Fibroblast of skin of left quadriceps (primary cell): Measurements from ENCODE around the gene GNB1.

Experiments
- DNase-seq, 2 experiments: peaks; one replicate each; pipeline ENCODE4 v3.0.0-alpha.2; 2013; ENCODE audit warnings: low read depth in 2 of 2

The GNB1 gene

GRCh38 chr1:1922956-1923833, 32.3 kb upstream of the GNB1 start:
- DNase-seq, result no peak

DNA sequence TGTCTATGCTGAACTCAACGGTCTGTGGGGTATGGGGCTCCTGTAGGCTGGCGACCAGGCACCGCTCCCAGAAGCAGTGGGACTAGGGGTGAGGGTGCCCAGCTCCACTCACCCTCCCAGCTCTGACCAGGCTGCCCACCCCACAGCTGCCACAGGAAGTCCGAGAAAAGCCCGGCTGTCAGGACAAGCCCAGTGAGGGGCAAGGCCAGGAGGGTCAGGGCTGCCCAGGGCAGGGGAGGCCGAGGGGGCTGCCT, 31.7 kb upstream of the GNB1 start:
- no peak for DNase-seq

GRCh38 chr1:1921901-1922701, 31.2 kb upstream of the GNB1 start:
- no peak for DNase-seq

- DNase-seq, result no peak
Observed at GRCh38 chr1:1921459-1921862, 30.6 kb upstream of the GNB1 start.

DNA sequence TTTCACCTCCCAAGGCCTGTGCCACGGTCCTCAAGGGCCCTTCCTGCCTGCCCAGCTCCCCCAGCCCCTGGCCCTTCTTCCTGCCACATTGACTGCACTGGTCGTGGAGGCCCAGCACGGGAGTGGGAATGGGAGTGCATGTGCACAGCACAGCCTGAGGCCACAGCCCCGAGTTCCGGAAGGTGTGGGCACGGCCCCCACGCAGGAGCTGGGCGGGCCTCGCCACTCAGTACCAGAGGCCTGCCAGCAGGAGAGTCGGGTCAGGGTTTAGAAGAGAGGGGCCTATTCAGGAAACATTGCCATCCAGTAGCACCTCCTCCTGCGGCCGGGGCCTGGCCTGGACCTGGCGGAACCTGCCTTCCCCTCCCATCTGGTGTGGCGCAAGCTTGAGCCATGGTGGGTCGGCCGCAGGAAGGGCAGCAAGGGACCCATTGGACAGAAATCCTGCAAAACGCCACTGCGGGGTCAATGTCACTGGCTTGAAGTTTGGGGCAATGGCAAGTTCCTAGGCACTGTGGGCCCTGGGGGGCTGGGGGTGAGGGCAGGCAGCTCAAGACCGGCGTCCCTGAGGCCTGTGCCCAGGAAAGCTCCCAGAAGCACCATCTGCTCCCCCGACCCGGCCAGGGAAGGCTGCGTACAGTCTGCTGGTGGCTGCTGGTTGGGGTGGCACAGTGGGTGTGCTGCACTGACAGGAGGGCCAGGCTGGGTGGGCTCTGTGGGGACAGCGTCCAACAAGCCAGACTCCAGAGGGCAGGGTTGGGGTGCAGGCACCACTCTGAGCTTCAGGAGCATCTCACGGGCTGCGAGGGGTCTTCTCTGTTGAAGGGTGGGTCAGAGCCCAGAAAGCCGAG, 29.9 kb upstream of the GNB1 start:
- DNase-seq, result no peak

DNA sequence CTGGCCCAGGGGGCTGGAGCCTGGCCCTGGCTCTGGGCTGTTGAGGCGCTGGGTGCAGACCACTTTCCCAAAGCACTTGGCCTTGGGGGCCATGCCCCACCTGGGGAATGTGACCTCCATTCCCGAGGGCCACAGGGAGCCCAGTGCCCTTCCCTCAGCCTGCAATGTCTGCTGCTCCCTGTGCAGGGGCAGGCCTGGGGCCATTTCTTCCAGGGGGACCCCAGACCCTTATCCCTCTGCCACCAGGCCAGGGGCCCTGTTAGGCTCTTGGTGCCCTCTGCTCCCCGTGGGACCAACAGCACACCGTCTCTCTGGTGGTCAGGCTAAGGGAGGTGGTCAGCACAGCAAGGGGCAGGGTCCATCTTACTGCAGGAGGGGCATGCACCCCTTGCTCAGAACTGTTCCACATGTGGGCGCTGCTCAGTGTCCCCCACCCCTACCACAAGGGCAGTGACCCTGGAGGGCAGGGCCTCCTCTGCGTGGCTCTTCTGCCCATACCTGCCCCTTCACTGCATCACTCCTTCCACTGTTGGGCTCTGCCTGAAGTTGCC, 29.2 kb upstream of the GNB1 start:
- DNase-seq, result no peak

GRCh38 chr1:1919304-1920056, 28.6 kb upstream of the GNB1 start:
- peak; percentile 91 to 92 for DNase-seq

DNA sequence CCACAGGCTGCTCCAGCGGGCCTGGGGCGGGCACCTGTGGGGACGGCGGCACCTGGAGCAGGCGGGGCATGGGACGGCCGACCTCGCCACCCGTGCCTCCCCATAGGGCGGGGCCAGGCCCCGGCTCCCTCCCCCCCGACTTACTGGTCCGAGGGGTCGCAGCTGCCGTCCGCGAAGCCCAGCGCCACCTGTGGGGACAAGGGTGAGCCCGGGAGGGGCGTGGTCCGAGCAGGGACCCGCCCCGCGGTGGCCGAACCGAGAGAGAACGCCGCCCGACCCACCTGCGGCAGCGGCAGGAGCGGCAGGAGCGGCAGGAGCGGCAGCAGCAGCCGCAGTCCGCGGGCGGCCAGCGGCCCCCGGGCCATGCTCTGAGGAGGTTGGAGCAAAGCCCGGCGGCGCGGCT, 28.0 kb upstream of the GNB1 start, which contains the start of gene TMEM52:
Gene TMEM52, minus strand, starts transcription at position 379 of the 403 bp plus-strand sequence. Its CDS starts 14 bp downstream, at position 365.
- DNase-seq, result no peak

- no peak for DNase-seq
Observed at GRCh38 chr1:1917995-1918900, 27.4 kb upstream of the GNB1 start.

DNA sequence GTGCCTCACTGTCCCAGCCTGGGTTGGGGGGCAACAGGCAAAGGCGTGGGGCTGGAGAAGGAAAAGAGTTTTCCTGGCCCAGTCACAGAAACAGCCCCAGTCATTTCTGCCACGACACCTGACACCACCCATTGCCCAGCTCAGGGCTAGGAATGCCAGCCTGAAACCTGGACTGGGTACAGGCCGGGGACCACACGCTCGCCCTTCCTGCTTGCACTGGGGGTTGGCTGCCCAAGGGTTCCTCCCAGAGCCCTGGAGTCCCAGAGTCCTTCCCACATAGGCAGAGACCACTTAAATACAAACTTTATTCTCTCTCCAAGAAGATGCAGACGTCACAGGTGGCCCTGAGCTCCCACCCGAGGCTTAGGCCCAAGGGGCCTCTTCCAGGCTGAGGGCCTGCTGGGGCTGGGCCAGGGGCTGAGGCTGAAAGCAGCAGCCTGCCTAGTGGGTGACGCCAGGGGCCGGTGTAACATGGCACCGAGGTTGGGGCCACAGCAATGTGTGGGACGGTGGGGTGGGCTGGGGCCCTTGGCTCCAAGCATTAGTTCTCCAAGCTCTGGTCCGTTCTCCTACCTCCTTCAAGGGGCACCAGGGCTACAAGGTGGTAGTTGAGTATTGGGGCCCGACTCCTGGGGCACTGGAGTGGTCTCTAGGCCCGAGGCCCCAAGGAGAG, 26.6 kb upstream of the GNB1 start:
- DNase-seq, result no peak

DNA sequence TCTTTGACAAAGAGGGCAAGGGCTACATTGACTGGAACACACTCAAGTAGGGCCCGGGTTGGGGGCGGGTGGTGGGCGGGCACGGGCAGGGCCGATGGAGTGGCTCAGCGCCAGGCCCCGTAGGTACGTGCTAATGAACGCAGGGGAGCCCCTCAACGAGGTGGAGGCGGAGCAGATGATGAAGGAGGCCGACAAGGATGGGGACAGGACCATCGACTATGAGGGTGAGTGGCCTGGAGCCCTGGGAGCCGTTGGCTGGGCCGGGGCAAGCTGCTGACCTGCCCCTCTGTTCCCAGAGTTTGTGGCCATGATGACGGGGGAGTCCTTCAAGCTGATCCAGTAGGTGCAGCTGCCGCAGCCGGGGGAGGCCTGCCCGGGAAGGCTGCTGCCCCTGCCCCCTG, 26.0 kb upstream of the GNB1 start:
- no peak for DNase-seq

GRCh38 chr1:1915911-1916840, 25.3 kb upstream of the GNB1 start:
- no peak for DNase-seq

- DNase-seq, result no peak
Observed at GRCh38 chr1:1914971-1915692, 24.2 kb upstream of the GNB1 start, which contains the start of gene CALML6. Gene CALML6, plus strand, starts transcription at chr1:1915260. Its CDS starts 21 bp downstream, at chr1:1915281.

DNA sequence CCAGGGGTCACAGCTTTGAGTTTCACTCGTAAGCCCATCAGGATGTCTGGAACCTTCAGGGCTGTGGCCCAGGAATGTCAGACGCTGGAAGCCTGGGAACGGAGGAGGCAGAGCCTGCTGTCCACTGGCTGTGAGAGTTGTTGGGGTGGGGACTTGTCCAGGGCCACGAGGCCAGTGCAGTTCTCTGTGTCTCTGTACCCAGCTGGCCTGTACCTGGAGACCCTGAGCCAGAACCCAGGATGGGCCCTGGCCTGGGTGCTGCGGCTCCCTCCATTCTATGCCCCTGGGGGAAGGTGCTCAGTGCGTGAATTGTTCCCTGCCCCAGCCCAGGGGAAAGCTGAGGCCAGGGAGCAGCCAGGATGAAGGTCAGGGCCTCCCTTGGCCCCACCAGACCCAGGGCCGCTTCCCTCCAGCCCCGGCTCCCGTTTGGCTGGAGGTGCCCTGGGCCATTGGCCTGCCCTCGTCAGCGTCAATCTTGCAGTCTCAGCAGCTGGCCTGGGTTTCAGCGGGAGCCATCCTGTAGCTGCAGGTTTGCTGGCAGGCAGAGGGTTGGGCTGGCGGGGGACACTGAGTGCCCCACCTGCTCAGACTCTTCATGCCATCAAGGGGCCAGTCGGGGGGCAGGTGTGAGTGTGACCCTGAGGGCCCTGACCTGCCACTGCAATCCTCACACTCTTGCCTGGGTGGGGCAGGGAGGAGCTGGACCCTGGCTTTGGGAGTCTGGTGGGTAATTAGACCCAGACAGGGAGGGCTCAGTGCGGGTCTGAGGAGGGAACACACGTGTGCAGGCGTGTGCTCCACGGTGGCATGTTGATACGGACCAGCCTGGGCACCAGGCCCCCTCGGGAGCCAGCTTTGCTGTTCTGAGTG, 23.4 kb upstream of the GNB1 start:
- DNase-seq, result no peak

DNA sequence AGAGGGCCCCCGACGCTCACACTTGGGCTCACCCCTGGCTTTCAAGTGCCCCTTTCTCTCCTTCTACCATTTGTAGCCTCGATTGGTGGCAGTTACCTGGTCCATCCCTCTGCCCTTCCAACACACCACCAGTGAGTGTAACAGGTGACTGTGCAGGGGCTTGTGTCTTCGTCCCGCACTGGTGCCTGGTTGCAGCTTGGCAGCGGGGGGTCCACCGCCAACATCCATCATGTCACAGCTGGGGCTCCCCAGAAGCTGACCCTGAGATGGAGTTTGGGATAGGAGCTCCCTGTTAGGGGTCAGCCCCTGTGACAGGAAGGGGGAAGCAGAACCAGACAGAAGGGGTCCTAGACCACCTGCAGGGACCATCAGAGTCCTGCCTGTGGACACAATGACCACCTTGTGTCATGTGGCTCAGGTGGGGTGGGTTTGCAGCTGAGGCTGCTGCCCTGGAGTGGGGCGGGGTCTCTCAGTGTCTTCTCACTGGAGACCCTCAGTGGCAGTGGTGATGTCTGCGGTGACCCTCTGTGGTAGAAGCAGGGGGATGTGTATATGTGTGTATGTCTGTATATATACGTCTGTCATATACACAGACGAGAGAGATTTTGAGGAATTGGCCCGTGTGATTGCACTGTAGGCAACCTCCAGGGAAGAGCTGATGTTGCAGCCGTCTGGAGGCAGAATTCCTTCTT, 20.6 kb upstream of the GNB1 start:
- DNase-seq, result no peak
